ENCODE measurements around the gene RASEF. TPM values are rescaled to one million over a fixed set of nuclear protein-coding genes. Genes with fewer than 3 reads are reported as not detected.

RASEF gene
- total RNA-seq, 1 donor from 2014 or later = 0.05 TPM

DNA sequence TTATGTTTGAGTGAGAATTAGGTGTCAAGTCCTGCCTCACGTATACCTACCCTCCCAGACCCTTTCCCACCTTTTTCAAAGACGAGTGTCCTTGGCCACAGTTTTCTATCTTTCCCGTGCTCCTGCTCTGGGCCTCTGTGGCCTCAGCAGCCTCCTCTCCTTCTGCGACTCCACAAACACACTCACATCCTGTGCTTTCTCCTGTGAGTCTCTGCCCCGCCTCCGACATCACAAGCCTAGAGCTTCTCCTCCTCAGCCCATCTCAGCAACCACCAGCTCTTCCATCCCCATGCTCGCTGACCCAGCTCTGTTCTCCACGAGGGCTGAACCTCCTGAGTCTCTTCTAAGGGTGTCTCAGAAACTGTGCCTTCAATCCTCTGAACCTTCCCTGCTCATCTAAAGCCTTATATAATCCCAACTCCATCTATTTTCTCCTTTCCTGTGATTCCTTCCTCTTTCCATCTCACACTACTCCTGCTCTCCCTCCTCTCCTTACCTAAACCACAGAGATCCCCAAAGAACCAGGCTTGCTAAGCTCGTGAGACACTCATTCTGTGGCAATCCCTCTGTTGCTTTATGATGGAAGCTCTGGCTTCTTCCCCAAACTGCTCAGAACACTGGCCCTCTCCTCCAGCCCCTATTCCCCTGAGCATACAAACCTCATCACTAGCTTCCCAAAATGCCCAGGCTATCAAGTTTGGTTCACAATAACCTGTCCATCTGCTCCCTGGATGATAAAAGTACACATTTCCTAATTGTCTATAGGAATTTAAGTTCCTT is 55.2 kb downstream of the RASEF start:
- no peak overlapping the region for H3K4me3 ChIP-seq
- intact Hi-C loops (cut with micrococcal nuclease) = no loop called here
- H3K9me3 ChIP-seq (replicated peaks) = no peaks in the 10 kb centered on the region
- H3K27me3 ChIP-seq (ENCODE audit: low read depth) = no peaks in the 10 kb centered on the region
- TF ChIP-seq, protein P1, sequence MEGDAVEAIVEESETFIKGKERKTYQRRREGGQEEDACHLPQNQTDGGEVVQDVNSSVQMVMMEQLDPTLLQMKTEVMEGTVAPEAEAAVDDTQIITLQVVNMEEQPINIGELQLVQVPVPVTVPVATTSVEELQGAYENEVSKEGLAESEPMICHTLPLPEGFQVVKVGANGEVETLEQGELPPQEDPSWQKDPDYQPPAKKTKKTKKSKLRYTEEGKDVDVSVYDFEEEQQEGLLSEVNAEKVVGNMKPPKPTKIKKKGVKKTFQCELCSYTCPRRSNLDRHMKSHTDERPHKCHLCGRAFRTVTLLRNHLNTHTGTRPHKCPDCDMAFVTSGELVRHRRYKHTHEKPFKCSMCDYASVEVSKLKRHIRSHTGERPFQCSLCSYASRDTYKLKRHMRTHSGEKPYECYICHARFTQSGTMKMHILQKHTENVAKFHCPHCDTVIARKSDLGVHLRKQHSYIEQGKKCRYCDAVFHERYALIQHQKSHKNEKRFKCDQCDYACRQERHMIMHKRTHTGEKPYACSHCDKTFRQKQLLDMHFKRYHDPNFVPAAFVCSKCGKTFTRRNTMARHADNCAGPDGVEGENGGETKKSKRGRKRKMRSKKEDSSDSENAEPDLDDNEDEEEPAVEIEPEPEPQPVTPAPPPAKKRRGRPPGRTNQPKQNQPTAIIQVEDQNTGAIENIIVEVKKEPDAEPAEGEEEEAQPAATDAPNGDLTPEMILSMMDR (IDR thresholded peaks at IDR 0.05; ENCODE audit: borderline replicate concordance) = no peak
- H3K36me3 ChIP-seq = no peaks in the 10 kb centered on the region
- no peak overlapping the region for H3K27ac ChIP-seq (replicated peaks)
- H3K4me1 ChIP-seq = peaks cover 1% of the 10 kb centered on the region
- DNase-seq = no peak

DNA sequence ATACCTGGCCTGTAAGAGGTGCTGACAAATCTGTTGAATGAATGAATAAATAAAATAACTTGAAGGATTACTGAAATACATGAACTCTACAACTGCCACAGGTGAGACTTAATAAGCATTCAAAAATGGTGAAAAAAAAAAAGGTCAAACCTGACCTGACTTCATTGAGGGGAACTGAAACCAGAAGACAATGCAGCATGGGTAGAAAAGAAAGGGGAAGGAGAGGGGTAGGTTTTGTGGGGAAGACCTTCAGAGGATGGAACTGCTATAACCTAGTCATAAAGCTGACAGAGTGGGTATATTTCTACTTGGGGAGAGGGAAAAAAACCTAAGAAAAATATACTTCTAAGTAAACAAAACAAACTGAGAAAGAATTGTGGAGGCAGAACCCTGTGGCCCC is 56.6 kb downstream of the RASEF start:
- DNase-seq = no peak
- H3K36me3 ChIP-seq = no peaks in the 10 kb centered on the region
- TF ChIP-seq, protein P1 (IDR thresholded peaks at IDR 0.05; ENCODE audit: borderline replicate concordance) = no peak
- H3K27me3 ChIP-seq (ENCODE audit: low read depth) = no peaks in the 10 kb centered on the region
- intact Hi-C loops (cut with micrococcal nuclease) = no loop called here
- H3K4me1 ChIP-seq = no peaks in the 10 kb centered on the region
- H3K27ac ChIP-seq (replicated peaks) = no peak overlapping the region
- no peak overlapping the region for H3K4me3 ChIP-seq
- H3K9me3 ChIP-seq (replicated peaks) = no peaks in the 10 kb centered on the region

DNA sequence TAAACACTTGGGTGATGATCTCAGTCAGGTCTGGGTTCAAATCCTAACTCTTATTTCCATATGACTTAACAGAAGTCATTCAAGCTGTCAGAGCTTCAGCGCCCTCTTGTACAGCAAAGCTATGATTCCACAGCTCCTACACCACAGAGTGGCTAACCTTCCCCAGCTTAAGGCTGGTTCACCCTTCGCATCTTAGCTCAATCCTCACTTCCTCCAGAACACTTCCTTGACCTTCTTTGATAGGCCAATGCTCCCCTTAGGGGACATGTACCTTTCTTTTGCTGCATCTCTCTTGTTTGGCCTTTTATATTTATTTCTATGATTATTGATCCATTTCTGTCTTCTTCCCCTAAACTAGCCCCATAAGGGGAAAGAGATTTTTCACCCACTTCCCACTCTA is 57.0 kb downstream of the RASEF start:
- TF ChIP-seq, protein P1 (IDR thresholded peaks at IDR 0.05; ENCODE audit: borderline replicate concordance) = no peak
- intact Hi-C loops (cut with micrococcal nuclease) = no loop called here
- Histone ChIP-seq H3K27ac (replicated peaks) (no peak overlapping the region), H3K4me3 (no peak overlapping the region), H3K27me3 (ENCODE audit: low read depth) (no peaks in the 10 kb centered on the region), H3K4me1 (no peaks in the 10 kb centered on the region), H3K9me3 (replicated peaks) (no peaks in the 10 kb centered on the region), H3K36me3 (no peaks in the 10 kb centered on the region)
- DNase-seq = no peak

DNA sequence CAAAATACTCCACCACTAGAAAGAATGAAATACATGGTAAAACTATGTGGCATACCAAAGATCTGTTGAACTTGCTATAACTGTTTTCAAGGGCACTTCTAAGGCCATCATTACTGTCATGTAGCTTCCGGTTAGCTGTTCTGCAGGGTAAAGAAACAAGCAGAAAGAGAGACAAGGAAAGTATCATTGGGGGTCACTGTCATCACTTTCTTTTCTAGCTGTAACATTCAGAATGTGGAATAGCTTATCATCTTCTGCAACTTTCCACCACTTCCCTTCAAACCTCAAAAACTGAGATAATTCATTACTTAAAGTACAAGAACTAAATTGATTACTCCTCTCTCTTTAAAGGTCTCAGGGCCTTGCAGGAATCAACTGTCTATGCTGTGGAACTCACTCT is 57.6 kb downstream of the RASEF start:
- H3K4me1 ChIP-seq = no peaks in the 10 kb centered on the region
- TF ChIP-seq, protein P1 (IDR thresholded peaks at IDR 0.05; ENCODE audit: borderline replicate concordance) = no peak
- intact Hi-C loops (cut with micrococcal nuclease) = no loop called here

DNA sequence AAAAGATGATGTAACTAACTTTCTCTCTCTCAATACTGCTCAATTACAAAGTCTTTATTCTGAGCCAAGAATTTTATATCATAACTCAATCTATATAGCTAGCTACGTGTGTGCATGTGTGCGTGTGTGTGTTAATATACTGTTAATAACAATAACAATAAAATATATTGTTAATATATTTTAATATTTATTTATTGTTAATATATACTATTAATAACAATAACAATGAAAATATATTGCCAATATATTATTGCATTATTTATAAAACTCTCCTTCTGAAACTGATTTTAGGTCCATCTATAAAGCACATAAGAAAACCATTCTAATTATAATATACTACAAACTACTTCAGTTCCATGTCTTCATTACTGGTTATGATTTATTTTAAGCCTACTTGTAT is 60.6 kb downstream of the RASEF start:
- no peaks in the 10 kb centered on the region for H3K36me3 ChIP-seq
- TF ChIP-seq, protein P1 (IDR thresholded peaks at IDR 0.05; ENCODE audit: borderline replicate concordance) = no peak
- no peaks in the 10 kb centered on the region for H3K4me1 ChIP-seq
- intact Hi-C loops (cut with micrococcal nuclease) = no loop called here
- no peak overlapping the region for H3K4me3 ChIP-seq
- no peak for DNase-seq
- H3K27ac ChIP-seq (replicated peaks) = no peak overlapping the region
- H3K9me3 ChIP-seq (replicated peaks) = no peaks in the 10 kb centered on the region
- H3K27me3 ChIP-seq (ENCODE audit: low read depth) = no peaks in the 10 kb centered on the region

More for the DNA sequence above, 57.6 kb downstream of the RASEF start:
- Histone ChIP-seq H3K27ac (replicated peaks) (no peak overlapping the region), H3K36me3 (no peaks in the 10 kb centered on the region), H3K27me3 (ENCODE audit: low read depth) (no peaks in the 10 kb centered on the region), H3K9me3 (replicated peaks) (no peaks in the 10 kb centered on the region), H3K4me3 (no peak overlapping the region)
- no peak for DNase-seq

Data from left ventricle myocardium inferior (tissue), 1 donor.